NCI-H524 (cell line): Measurements from ENCODE around the gene CDK14.
"Not testable (repeated sequence)": the region's sequence is repeated elsewhere in the genome, so short reads cannot be mapped to it uniquely, and the experiment has no call there.

Experiments
- DNase-seq, 2 experiments: peaks; one replicate each; lab custom pipeline; 2025; lab: John Stamatoyannopoulos, UW

The CDK14 gene

DNA sequence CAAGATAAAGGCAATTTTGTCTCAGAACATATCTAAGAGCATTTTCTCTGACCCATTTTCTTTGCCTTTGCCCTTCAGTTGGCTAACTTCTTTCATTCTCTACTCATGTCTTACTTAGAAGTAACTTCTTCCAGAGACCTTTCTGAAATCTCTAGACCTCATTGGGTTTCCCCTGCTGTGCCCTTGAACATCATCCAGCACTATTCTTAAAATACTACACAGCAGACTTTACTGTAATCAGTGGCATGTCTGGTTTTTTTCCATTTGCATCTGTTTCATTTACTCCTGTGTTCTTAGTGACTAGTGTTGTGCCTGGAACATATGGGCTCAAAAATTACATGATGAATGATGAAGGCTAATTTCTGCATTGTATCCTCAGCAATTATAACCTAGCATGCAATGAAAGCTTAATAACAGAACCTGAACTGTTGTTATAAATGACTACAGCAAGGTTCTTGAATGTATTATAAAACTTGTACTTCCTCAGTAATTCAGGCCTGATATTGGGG lies 301.9 kb downstream of the CDK14 start:
- DNase-seq: no peak

DNA sequence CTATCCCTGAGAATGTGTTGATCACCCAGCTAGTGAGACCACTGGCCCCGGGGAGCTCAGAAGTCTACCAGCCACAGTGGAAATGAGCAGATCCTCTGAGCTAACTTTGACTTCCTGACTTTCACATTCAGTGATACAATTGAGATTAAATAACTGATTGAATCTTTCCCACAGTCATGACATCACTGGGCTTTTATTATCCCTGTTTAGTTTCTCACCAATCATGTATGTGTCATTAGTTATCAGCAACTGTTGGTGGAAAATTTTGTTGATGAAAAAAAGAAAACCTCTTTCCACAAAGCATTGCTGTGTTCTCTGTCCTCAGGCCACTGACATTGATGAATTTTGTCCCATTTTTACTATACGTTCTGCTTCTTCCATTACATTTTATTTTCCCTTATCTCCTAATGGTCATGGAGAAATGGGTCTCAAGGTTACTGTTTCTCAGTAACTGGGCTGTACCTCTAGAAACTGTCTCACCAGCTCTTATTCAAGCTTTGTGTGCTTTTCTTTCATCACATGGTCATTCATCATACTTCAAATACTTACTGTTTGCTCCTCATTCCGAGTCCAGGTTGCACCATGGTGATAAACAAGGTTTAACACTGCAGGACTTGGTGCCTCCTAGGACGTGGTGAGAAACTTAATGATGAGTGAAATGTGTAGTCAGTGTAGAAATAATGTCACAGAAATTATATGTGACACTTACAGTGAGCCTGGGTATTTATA lies 304.7 kb downstream of the CDK14 start:
- DNase-seq: no peak

DNA sequence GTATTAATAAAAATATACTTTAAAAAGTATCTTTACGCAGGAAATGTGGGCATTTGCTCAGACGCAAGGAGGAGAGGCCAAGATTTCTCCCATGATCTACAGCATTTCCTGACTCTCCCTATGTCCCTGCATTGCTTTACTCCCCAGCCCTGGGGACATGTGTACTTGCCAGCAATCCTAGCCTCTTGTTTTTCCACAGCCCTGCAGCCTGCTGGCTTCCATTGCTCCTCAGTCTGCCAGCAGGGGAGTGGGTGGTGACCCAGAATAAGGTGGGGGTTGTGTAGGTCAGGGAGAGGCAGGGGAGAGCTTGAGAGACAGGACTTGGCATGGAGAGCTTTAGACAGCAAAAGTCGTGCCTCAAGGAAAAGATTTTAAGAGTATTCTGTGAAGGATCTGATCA lies 307.7 kb downstream of the CDK14 start:
- DNase-seq: no peak

DNA sequence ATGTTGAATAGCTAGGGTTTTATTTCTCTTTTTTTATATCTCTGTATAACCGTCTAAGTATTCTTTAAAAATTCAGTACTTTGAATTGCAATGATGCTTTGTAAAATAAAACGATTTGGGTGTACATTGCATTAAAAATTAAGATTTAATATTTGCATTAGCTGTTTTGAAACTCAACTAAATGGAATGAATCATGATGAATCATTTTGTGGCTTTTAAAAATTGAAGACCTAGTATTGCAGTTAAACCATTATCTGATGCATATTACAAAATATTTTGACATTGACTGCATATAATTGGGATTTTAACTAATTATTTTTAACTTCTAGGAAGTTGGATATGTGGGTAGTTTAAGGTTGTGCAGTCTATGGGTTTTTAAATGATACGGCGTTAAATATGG lies 314.0 kb downstream of the CDK14 start:
- DNase-seq: no peak

DNA sequence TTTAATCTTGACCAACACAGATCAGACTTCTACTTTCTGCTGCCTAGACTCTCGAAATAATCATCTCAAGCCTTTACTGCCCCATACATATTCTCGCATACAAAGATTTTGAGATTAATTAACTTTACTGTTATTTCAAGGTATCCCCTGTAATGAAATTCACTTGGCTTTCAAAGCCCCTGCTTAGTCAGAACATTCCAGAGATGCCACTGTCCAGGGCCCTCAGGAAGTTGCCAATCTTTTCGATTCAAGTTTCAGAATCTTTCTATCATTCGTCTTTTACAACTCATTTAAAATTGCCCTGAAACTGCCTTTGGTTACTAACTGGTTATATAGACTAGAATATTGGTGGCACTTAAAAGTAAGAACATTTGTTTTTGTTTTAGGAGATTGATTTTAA lies 320.2 kb downstream of the CDK14 start:
- DNase-seq: no peak

DNA sequence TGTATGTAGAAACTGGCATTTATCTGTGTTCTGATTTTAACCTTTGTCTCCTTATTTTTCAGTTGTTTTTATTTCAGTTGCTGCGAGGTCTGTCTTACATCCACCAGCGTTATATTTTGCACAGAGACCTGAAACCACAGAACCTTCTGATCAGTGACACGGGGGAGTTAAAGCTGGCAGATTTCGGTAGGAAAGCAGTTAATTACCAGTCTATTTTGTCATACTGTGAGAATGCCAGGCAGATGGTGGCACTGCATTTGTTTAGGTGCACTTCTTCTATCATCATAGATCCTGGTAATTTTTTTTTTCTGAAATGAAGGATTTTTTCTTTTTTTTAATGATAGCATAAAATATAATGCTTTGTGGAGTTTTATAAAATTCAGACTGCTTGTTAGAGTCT lies 321.4 kb downstream of the CDK14 start:
- peak in 1 of 2 experiments; percentile 4 for DNase-seq

DNA sequence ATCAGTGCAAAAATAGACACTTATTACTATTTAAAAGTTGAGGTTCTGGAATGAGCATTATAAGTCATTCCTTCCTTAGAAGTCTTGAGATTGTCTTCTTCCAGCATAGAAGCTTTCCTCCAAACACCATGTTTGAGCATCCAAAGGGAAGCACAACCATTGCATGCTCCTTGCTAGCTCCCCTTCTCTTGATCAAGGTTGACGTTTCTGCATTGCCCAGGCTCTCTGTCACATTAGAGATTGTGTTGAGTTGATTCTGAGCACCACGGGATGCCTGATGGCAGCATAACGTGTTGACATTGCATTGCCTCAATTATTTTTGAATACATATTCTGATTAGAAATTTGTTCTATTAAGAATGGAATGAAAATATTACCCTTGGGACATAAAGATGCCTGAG lies 322.2 kb downstream of the CDK14 start:
- DNase-seq: no peak

DNA sequence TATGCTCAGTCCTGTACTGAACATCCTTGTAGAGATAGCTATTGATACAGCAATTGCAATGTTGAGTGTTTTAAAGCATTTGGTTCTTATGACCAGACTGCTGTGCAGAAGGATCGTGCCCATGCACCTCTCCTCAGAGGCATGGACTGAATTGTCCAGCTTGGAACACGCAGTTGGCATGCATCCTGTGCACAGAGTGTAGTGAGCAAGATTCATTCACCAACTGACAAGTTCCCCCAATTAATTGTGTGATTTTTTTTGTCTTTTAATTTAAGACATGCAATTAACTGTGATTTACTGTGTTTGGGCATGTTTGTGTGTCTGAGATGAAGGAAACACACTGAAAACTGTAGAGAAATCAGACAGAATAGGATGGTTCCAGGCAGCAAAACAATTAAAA lies 323.7 kb downstream of the CDK14 start:
- DNase-seq: no peak

DNA sequence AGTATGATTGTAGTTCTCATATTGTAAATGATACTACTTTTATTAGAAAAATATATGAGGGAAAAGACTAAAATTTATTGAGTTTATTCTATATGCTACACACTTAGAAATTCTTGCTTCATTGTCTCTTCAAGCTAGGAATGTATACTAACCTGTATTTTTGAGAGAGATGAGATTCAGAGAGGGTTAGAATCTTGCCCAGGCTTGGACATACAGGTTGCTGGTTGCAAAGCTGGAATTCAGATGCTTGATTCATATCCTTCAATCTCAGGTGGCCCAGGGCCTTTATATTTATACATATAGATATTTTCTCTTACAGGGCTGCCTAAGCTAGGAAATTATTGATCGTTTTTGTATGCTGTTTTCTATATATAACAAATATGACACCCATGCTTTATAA lies 324.2 kb downstream of the CDK14 start:
- no peak for DNase-seq

DNA sequence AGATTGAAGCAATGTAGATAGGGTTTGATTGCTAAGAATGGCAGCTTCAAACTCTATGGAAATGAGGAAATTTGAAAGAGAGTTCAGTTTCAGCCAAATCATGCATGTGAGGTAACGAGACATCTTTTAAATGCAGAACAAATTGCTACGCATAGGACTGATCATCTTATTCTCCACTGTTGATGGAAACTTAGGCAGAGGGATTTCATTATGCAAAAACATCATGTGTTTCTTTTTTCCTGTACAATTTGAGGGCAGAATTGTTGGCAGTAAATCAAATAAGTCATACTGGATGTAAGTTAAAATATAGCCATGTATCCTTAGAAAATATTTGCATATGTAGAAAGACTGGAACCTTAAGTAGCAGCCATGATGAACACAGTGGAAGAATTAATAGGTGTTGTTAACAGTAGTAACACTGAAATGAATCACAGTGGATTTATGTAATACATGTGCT lies 327.4 kb downstream of the CDK14 start:
- no peak for DNase-seq

DNA sequence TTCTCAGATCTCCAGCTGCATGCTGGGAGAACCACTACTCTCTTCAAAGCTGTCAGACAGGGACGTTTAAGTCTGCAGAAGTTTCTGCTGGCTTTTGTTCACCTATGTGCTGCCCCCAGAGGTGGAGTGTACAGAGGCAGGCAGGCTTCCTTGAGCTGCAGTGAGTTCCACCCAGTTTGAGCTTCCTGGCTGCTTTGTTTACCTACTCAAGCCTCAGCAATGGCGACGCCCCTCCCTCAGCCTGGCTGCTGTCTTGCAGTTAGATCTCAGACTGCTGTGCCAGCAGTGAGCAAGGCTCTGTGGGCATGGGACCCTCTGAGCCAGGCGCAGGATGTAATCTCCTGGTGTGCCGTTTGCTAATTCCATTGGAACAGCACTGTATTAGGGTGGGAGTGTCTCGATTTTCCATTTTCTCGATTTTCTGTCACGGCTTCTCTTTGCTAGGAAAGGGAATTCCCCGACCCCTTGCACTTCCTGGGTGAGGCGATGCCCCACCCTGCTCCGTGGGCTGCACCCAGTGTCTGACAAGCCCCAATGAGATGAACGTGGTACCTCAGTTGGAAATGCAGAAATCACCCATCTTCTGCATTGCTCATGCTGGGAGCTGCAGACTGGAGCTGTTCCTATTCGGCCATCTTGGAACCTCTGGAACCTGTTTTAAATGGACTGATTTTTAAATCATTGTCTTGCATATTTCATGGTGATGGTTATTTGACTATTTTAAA lies 332.7 kb downstream of the CDK14 start:
- not testable (repeated sequence) for DNase-seq

DNA sequence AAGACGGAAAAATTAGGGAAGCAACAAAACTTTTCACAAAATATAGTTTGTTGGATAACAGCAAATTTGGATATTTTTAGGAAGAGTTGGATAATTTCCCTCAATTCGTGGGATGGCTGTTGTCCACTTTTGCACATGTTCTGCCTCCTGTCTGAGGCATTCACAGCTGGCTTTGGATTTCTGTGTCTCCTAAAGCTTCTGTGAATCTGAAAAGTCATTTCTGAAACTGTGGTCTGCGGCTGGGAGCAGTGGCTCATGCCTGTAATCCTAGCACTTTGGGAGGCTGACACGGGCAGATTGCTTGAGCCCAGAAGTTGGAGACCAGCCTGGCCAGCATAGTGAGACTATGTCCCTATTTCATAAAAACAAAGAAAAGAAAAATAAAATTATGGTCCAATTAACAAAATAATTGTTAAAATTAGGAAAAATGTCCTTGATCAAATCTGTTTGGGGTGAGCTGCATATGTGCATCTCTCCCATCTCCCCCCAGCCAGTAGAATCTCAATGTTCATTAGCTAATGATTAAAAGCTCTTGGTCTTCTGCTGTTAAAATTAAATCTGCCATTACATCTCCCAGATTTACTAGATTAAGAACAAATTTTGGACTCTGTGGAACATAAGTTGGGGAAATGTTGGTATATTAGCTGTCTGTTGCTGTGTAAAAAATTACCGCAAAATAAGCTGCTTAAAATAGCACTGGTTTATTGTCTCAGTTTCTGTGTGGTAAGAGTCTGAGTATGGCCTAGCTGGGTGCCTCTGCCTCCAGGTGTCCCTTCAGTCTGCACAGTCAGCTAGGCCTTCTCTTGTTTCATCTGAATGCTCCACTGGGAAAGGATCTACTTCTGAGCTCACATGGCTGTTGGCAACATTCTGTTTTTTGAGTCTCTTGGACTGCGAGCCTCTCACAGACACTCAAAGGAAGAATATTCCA lies 336.1 kb downstream of the CDK14 start:
- DNase-seq: peak in 1 of 2 experiments; percentile 4

DNA sequence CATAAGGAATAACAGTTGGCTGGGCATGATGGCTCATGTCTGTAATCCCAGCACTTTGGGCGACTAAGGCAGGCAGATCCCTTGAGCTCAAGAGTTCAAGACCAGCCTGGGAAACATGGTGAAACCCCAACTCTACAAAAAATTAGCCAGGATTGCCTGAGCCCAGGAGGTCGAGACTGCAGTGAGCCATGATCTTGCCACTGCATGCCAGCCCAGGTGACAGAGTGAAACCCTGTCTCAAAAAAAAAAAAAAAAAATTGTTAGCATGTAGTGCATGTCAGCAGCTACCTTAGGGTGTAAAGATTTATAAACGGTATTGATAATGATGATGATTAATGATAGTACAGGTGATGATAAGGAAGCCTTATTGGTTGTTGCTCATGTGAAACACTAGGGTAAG lies 336.9 kb downstream of the CDK14 start:
- no peak for DNase-seq

DNA sequence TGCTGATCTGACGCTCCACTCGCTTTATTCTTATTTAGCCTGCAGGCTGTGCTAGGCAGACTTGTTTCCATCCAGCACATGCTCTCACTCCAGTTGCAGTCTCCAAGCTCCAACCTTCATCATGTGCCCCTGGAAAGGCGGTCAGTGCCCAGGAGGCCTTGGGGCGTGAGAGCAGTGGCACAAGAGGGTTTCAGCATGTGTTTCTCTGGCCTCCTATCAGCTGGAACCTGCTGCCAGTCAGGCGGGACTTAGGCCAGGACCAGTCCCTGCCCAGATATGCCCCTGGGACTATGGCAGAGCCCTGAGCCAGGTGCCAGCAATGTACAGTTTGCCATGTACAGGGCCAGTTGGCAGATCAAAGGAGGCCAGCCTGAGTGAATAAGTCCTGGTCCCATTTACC lies 337.9 kb downstream of the CDK14 start:
- no peak for DNase-seq

DNA sequence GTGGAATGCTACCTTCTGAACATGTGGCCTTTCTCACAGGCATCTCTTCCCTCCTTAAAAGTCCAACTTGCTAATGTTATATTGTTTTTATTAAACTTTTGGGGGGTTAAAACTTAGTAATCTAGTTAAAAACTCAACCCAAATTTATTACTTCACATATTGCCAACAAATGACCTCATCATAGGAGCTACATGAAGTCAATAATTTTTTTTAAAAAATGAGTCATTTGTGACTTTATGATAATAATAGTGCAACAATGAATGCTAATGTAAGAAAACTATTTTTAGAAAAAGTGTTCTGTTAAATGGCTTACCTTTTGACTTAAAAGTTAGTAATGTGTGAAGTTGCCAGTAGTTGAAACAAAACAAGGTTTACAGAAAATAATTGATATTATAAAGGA lies 342.2 kb downstream of the CDK14 start:
- DNase-seq: no peak

DNA sequence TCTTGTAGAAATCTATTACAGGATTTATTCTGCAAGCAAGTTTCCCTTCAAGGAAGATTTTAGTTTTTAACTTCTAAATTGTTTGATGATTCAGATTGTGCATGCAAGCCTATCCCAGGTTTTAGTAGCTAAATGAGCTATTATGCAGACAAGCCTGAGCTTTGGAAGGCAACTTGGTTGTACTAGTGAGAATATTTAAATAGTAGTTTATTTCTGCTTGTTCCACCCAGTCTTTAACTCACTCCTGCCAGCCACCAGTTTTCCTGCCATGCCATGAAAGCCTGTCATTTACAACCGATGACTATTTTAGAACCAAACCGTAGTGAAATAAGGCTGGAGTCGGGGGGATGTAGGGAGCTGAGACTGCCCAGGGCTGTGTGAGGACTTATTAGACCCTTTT lies 343.5 kb downstream of the CDK14 start:
- DNase-seq: no peak

DNA sequence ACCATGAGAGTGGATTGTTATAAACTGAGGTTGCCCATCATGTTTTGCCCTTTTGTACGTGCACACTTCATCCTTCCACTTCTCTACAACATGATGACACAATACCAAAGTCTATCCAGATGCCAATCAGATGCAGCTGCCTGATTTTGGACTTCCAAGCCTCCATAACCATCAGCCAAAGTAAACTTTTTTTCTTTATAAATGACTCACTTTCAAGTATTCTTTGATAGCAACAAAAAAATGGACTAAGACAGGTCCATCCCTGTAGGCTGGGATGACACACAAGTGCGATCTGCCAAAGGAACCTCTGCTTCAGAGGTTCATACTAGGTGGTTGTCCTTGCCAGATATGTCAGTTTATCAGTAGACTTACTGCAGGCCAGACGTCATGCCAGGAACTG lies 347.9 kb downstream of the CDK14 start:
- no peak for DNase-seq

DNA sequence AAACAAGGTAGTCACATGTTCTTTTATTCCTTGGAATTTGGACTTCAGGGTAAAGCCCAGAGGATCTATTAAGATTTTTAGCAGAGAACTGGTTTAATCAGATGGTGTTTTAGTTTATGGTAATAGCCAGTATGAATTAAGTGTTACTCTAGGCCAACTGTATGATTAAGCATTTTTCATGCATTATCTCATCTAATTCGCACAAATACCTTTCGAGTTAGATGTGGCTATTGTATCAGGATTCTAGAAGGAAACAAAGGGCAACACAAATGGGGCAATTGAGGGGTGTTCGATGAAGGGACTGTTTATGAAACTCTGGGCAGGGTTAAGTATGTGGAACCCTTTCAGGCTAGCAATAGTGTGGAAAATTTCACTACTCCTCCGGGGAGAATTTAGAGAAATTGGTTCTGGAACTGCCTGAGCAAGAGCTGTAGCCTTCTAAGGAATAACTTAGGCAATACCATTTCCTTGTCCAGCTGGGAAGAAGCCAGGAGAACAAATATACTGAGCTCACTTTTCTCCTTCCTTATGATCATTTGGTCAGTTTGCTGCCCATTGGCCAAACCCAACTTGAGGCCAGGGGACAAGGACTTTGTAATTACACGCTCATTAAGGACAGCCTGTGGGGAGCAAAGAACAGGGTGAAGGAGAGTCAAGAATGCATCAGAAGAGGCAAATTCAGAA lies 349.1 kb downstream of the CDK14 start:
- DNase-seq: no peak

DNA sequence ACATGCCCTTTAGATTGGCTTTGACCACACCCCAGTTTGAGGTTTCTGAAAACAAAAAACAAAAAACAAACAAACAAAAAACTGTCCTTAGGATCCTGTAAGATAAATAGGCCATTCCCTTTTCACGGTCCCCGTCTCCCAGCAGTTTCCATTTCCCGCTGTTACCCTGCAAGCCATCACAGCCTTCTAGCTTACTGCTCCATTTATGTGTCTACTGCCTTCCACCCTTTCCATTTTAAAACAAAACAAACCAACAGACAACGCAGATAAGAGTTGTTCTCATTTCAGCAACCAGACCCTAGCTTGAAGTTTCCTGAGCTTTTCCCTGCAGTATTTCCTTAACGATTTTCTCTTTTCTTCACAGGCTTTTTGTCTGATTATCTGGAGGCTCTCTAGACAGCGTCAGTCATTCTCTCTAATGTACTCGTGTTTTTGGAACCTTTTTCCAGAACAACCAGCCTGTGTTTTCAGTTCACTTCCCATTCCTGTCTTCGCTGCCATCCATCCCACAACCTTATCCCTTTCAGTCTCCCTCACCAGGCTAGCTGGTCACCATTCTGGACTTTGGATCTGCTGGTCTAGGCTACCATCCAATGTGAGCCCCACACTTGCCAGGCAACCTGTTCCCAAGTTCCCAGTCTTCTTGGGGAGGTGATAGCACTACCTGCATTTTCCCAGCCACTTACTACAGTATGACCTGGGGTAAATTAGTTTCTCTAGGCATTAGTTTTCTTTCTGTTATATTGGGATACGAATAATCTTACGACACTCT lies 350.8 kb downstream of the CDK14 start:
- DNase-seq: no peak

DNA sequence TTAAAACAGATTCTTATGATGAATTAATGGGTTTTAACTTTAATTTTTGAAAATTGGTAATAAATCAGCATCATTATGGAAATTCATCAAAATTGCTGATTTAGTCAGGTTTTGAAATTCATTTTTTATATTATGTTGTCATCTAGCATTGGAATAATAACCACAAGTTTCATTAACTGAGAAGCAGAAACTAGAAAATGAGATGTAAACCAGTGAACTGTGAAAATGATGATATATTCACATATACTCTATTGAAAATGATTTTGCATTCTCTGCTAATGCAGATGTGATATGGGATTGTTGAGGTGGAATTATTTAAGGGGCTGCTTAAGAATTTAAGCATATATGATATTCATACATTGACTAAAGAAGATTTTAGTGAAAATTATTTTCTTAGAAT lies 352.0 kb downstream of the CDK14 start:
- no peak for DNase-seq

DNA sequence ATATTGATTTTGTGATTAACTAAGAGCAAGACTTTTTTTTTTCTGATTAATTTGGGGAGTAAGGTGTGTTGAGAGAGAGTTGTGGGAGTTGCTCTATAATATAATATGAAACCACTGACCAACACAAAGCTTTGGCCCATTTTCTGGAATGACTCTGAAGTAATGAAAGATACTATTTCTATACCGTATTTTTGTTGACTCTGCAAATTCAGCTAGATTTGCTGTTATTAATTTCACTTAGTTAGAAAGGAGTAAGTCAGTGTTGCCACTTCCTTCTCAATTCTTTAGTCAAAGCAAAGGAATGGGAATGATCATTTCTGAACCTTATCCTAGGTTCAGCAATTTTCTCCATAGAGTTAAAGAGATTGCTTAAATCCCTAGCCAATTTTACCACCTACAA lies 355.1 kb downstream of the CDK14 start:
- DNase-seq: no peak
